Cerebellar cortex (tissue), 1 donor: ENCODE results near the gene MCCC2.
"Not testable (repeated sequence)": the region's sequence is repeated elsewhere in the genome, so short reads cannot be mapped to it uniquely, and the experiment has no call there.

Source experiments
- DNase-seq: peaks from one replicate; pipeline ENCODE4 v3.0.0-alpha.2; 2015; ENCODE audit warnings: low spot score

Gene MCCC2

GRCh38 chr5:71662381-71662780 is 75.2 kb downstream of the MCCC2 start:
- DNase-seq: no peak

GRCh38 chr5:71663191-71663969 is 76.2 kb downstream of the MCCC2 start:
- DNase-seq: no peak

GRCh38 chr5:71664615-71665014 is 77.5 kb downstream of the MCCC2 start:
- not testable (repeated sequence) for DNase-seq

GRCh38 chr5:71666321-71666720 is 79.2 kb downstream of the MCCC2 start:
- DNase-seq: no peak

GRCh38 chr5:71677977-71678376 is 90.8 kb downstream of the MCCC2 start:
- DNase-seq: no peak

- DNase-seq: no peak
These were observed 92.6 kb downstream of the MCCC2 start for GRCh38 chr5:71679714-71680113.

- no peak for DNase-seq
These were observed 93.4 kb downstream of the MCCC2 start for GRCh38 chr5:71680510-71680909.

GRCh38 chr5:71681296-71681695 is 94.2 kb downstream of the MCCC2 start:
- DNase-seq: no peak

- DNase-seq: no peak
These were observed 97.2 kb downstream of the MCCC2 start for GRCh38 chr5:71684309-71684708.

- no peak for DNase-seq
These were observed 106.8 kb downstream of the MCCC2 start for GRCh38 chr5:71693828-71694427.

- DNase-seq: no peak
These were observed 107.9 kb downstream of the MCCC2 start for GRCh38 chr5:71695071-71695470.

GRCh38 chr5:71695595-71695994 is 108.5 kb downstream of the MCCC2 start:
- DNase-seq: no peak

GRCh38 chr5:71697967-71698366 is 110.8 kb downstream of the MCCC2 start:
- DNase-seq: no peak

GRCh38 chr5:71699233-71699632 is 112.1 kb downstream of the MCCC2 start:
- no peak for DNase-seq

GRCh38 chr5:71699751-71700150 is 112.6 kb downstream of the MCCC2 start:
- DNase-seq: no peak

GRCh38 chr5:71700803-71701202 is 113.7 kb downstream of the MCCC2 start:
- no peak for DNase-seq

- DNase-seq: no peak
These were observed 114.3 kb downstream of the MCCC2 start for GRCh38 chr5:71701407-71701806.

- no peak for DNase-seq
These were observed 116.8 kb downstream of the MCCC2 start for GRCh38 chr5:71703941-71704340.

GRCh38 chr5:71705421-71705820 is 118.3 kb downstream of the MCCC2 start:
- DNase-seq: no peak

- no peak for DNase-seq
These were observed 119.8 kb downstream of the MCCC2 start for GRCh38 chr5:71706906-71707305.
